Brain microvascular endothelial cell (primary cell): Measurements from ENCODE around the gene HOOK2.

ENCODE experiments used
- DNase-seq: peaks from one replicate; pipeline ENCODE4 v3.0.0-alpha.2; 2020
- H3K27ac ChIP-seq: fragments of 250-450 bp; sonication (Bioruptor Pico); 2 replicates; pipeline ENCODE4 v1.5.1; 2020; ENCODE audit warnings: mild to moderate bottlenecking, moderate library complexity
- H3K27me3 ChIP-seq: fragments of 250-450 bp; sonication (Bioruptor Pico); replicated peaks from 2 replicates; pipeline ENCODE4 v1.5.1; 2020; ENCODE audit warnings: mild to moderate bottlenecking
- H3K36me3 ChIP-seq: fragments of 250-450 bp; sonication (Bioruptor Pico); replicated peaks from 2 replicates; pipeline ENCODE4 v1.5.1; 2020; ENCODE audit warnings: mild to moderate bottlenecking
- H3K4me3 ChIP-seq: 2 replicates; pipeline ENCODE4 v1.5.1; 2011; ENCODE audit warnings: low read depth, mild to moderate bottlenecking, control low read depth, low read length, moderate library complexity
- in situ Hi-C: cut with HindIII; loops from 2 replicates; pipeline ENCODE4 v1.10.0; 2017; ENCODE audit warnings: low sequenced_read_pairs, low pct_ligation_motif_present
- TF ChIP-seq, protein P1 (sequence below): IDR thresholded peaks from 2 replicates; pipeline ENCODE4 v1.5.1; 2011; ENCODE audit warnings: low read depth, mild to moderate bottlenecking, moderate library complexity, low read length, control low read depth, inconsistent platforms; ENCODE audit errors: missing control alignments

Gene HOOK2

DNA sequence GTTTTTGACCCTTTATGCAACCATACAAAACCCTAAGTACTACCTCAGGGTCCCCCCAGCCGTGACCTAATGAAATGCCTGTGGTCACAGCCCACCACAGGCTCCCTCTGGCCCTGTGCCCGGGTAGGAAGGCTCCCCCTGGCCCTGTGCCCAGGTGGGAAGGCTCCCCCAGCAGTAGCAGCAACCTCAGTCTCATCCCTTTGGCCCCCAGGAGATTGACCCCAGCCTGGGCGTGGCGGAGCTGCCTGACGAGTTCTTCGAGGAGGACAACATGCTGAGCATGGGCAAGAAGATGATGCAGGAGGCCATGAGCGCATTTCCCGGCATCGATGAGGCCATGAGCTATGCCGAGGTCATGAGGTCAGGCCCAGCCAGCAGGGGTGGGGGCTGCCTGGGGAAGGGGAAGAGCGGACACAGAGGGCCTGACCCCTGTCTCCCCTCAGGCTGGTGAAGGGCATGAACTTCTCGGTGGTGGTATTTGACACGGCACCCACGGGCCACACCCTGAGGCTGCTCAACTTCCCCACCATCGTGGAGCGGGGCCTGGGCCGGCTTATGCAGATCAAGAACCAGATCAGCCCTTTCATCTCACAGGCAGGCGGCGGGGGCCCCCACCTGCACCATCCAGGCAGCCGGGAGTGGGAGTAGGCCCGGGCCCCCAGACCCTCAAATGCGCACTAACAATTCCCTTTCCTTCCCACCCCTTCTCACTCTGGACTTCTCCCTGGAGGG lies 30.0 kb downstream of the HOOK2 start:
- in situ Hi-C loops, result no loop called here
- Histone ChIP-seq H3K4me3 (no peak overlapping the region), H3K27ac (no peak overlapping the region), H3K36me3 (peaks cover 20% of the 10 kb centered on the region), H3K27me3 (no peaks in the 10 kb centered on the region)
- TF ChIP-seq, protein P1, sequence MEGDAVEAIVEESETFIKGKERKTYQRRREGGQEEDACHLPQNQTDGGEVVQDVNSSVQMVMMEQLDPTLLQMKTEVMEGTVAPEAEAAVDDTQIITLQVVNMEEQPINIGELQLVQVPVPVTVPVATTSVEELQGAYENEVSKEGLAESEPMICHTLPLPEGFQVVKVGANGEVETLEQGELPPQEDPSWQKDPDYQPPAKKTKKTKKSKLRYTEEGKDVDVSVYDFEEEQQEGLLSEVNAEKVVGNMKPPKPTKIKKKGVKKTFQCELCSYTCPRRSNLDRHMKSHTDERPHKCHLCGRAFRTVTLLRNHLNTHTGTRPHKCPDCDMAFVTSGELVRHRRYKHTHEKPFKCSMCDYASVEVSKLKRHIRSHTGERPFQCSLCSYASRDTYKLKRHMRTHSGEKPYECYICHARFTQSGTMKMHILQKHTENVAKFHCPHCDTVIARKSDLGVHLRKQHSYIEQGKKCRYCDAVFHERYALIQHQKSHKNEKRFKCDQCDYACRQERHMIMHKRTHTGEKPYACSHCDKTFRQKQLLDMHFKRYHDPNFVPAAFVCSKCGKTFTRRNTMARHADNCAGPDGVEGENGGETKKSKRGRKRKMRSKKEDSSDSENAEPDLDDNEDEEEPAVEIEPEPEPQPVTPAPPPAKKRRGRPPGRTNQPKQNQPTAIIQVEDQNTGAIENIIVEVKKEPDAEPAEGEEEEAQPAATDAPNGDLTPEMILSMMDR, result no peak
- DNase-seq, result peak; percentile 33

DNA sequence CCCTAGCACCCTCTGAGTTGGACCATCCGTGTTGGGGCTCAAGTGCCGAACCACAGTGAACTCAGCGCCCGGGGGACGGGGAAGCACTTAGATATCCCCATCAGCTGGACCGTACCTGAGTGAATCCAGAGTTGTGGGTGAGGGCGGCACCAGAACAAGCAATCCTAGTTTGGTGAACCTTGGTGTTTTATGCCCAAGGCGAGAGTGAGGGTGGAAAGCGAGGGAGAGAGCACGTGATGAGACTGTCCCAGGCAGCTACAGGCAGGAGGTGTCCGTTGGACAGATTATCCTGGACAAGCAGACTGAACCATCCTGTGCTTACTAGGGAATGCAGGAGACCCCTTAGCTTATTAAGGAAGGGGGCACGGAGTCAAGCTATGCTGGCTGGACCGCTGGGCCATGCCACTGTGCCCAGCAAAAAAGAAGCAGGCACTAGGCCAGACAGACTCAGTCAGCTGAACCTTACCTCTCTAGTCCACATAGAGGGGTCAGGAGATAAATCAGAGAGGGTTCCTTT lies 37.5 kb downstream of the HOOK2 start:
- no peak for DNase-seq
- in situ Hi-C loops, result no loop called here

DNA sequence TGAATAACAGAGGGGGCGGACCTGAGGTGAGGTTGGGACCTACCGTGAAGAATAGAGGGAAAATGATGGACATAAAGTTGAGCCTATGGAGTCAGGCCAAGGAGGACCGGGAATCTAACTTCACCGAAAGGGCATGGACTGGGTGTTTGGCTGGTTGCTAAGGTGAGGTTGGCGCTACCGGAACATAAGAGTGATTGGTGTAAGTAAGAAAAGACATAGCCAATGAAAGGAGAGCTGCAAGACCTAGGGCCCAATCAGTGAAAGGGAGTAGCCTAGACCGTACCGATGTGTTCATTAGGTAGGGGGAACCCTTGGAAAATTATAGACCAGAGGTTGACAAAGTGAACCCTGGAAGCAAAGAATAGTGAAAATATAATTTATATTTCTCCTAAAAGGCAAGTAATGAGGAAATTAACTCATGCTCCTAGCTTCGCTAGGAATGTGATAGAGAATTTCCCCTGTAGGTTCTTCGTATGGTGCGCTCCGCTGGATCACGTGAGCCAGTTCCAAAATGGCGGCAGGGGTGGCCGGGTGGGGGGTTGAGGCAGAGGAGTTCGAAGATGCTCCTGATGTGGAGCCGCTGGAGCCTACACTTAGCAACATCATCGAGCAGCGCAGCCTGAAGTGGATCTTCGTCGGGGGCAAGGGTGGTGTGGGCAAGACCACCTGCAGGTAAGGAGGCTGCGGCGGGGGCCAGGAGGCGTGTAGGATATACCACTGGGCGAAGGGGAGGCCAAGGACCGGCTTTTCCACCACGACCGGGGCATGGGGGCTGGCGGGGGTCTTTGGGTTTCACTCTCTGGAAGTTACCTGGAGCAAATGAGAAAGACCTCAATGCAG lies 38.1 kb downstream of the HOOK2 start, which contains the start of gene GET3:
Gene GET3, plus strand, starts transcription at position 503 of the 840 bp plus-strand sequence. Its CDS starts 9 bp downstream, at position 512.
- TF ChIP-seq, protein P1, result no peak
- no peaks in the 10 kb centered on the region for H3K27me3 ChIP-seq
- H3K27ac ChIP-seq, result peak within 1 kb of the TSS; percentile 96
- peak; percentile 100 for DNase-seq
- H3K36me3 ChIP-seq, result no peaks in the 10 kb centered on the region
- peak within 1 kb of the TSS; percentile 97 for H3K4me3 ChIP-seq
- in situ Hi-C loops, result no loop called here

More for the DNA sequence above, 37.5 kb downstream of the HOOK2 start:
- TF ChIP-seq, protein P1, result no peak
- peak overlapping the region; percentile 96 for H3K27ac ChIP-seq
- H3K27me3 ChIP-seq, result no peaks in the 10 kb centered on the region
- peak overlapping the region; percentile 97 for H3K4me3 ChIP-seq
- H3K36me3 ChIP-seq, result no peaks in the 10 kb centered on the region

DNA sequence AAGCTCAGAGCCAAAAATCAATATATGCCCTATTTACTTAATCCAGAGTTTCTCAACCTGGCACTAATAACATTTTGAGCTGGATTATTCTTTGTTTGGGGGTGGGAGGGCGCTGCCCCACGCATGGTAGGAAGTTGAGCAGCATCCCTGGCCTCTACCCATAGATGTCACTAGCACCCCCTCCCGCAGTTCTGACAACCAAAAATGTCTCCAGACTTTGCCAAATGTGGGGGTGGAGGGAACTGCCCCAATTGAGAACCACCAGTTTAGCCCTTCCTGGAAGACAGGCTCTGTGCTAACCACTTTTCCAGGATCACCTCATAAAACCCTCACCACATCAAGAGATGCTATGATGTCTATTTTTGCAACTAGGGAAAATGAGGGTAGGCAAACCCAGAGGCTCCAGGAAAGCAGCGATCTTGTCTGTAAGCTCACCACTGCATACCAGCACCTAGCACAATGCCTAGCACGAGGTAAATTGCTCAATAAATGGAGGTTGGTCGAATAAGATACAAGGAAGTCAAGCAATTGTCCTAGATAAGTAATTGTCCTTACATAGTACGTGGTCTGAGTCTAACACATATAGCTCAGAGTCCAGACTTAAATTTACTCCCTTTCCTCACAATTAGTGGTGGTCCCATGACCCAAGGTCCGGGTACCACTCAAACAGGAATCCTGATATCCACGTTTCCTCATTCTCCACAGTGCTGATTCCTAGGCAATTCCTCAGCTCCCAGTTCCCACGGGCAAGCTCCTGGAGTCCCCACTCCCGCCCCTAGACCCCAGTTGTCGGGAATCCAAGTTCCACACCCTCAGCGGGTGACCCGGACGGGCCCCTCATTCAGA lies 41.8 kb downstream of the HOOK2 start:
- in situ Hi-C loops, result no loop called here

DNA sequence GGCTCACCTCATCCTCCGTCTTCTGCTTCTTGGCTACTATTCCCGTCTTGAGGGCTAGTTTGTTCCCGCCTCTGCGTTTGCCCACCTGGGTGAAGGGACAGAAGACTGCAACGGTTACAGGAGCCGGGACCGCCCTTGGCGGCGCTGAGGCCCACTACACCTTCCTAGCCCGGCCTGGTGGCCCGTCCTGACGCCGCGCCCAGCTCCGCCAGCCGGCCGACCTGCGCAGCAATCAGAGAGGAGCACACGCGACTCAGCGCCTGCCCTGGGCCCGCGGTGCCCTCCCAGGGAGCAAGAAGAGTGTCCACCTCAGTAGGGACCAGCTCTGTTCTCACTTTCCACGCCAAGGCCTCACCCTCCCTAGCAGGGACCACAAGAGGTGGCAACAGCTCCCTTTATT lies 44.0 kb downstream of the HOOK2 start:
- TF ChIP-seq, protein P1, result no peak
- H3K36me3 ChIP-seq, result peaks cover 37% of the 10 kb centered on the region
- H3K27me3 ChIP-seq, result no peaks in the 10 kb centered on the region
- H3K4me3 ChIP-seq, result no peak overlapping the region
- in situ Hi-C loops, result no loop called here
- no peak for DNase-seq
- H3K27ac ChIP-seq, result no peak overlapping the region

More for the DNA sequence above, 41.8 kb downstream of the HOOK2 start:
- Histone ChIP-seq H3K36me3 (peaks cover 28% of the 10 kb centered on the region), H3K27ac (peak overlapping the region; percentile 89), H3K27me3 (no peaks in the 10 kb centered on the region), H3K4me3 (peak overlapping the region; percentile 94)
- no peak for DNase-seq
- TF ChIP-seq, protein P1, result peak; percentile 70
